Measurements from ENCODE around the gene ST6GALNAC5. TPM values are rescaled to one million over a fixed set of nuclear protein-coding genes. Genes with fewer than 3 reads are reported as not detected.
"Not testable (repeated sequence)": the region's sequence is repeated elsewhere in the genome, so short reads cannot be mapped to it uniquely, and the experiment has no call there.

Gene ST6GALNAC5
- total RNA-seq, result 23.1 TPM
- long read RNA-seq, transcript ST6GALNAC5-202 (5 exons, 3,751 nt), result major isoform, 22 of 41 reads
- long read RNA-seq, partial matches to known transcripts, result 5 of 41 reads
- long read RNA-seq, other reads (novel, unspliced or antisense), result 13 of 41 reads

GRCh38 chr1:76867342-76868130 is at the start of gene ST6GALNAC5:
TSS of gene ST6GALNAC5 (plus strand) at chr1:76867480.
- Histone ChIP-seq H3K27ac (peak within 1 kb of the TSS; percentile 34), H3K4me1 (peaks cover 13% of the 10 kb centered on the region)
- ATAC-seq, result peak; percentile 43

DNA sequence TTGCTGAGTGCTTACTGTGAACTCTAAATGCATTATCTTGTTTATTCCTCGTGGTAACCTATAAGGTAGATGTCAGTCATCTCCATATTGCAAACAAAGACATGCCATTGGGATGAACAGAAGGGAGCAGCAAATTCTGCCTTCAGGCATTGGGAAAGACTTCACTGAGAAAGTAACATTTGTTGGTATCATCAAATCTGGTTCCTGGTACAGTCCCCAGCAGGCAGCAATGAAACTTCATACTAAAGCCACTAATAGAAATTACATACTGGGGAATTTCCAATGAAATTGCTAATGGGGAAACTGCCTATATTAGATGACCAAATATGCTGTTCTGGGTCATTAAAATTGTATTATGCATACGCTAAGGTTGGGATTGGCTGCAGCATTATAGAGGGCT is 47.3 kb upstream of the ST6GALNAC5 start:
- ATAC-seq (no peak), DNase-seq (no peak)
- no peak overlapping the region for H3K27ac ChIP-seq
- H3K4me1 ChIP-seq, result no peaks in the 10 kb centered on the region
- no peaks in the 10 kb centered on the region for H3K27me3 ChIP-seq
- no peak overlapping the region for H3K4me3 ChIP-seq
- intact Hi-C loops (cut with DNase I), result no loop called here
- H3K9me3 ChIP-seq, result no peaks in the 10 kb centered on the region
- TF ChIP-seq, protein P1, sequence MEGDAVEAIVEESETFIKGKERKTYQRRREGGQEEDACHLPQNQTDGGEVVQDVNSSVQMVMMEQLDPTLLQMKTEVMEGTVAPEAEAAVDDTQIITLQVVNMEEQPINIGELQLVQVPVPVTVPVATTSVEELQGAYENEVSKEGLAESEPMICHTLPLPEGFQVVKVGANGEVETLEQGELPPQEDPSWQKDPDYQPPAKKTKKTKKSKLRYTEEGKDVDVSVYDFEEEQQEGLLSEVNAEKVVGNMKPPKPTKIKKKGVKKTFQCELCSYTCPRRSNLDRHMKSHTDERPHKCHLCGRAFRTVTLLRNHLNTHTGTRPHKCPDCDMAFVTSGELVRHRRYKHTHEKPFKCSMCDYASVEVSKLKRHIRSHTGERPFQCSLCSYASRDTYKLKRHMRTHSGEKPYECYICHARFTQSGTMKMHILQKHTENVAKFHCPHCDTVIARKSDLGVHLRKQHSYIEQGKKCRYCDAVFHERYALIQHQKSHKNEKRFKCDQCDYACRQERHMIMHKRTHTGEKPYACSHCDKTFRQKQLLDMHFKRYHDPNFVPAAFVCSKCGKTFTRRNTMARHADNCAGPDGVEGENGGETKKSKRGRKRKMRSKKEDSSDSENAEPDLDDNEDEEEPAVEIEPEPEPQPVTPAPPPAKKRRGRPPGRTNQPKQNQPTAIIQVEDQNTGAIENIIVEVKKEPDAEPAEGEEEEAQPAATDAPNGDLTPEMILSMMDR (IDR thresholded peaks at IDR 0.05), result no peak
- no peaks in the 10 kb centered on the region for H3K36me3 ChIP-seq

More at GRCh38 chr1:76867342-76868130, at the start of gene ST6GALNAC5:
- H3K27me3 ChIP-seq, result peaks cover 30% of the 10 kb centered on the region
- intact Hi-C loops (cut with DNase I), result no loop called here
- peak; percentile 64 for DNase-seq
- peak within 1 kb of the TSS; percentile 52 for H3K4me3 ChIP-seq
- H3K36me3 ChIP-seq, result no peaks in the 10 kb centered on the region
- no peaks in the 10 kb centered on the region for H3K9me3 ChIP-seq
- TF ChIP-seq, protein P1 (IDR thresholded peaks at IDR 0.05), result no peak

DNA sequence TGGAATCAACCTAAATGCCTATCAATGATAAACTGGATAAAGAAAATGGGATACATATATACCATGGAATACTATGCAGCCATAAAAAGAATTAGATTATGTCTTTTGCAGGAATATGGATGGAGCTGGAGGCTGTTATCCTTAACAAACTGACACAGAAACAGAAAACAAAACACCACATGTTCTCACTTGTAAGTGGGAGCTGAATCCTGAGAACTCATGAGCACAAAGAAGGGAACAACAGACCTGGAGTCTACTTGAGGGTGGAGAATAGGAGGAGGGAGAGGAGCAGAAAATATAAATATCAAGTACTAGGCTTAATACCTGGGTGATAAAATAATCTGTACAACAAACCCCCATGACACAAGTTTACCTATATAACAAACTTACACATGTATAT is 44.3 kb upstream of the ST6GALNAC5 start:
- ATAC-seq; H3K4me3 ChIP-seq; H3K36me3 ChIP-seq; H3K27ac ChIP-seq; H3K27me3 ChIP-seq; H3K4me1 ChIP-seq; intact Hi-C loops (cut with DNase I); H3K9me3 ChIP-seq; DNase-seq: not testable (repeated sequence)

DNA sequence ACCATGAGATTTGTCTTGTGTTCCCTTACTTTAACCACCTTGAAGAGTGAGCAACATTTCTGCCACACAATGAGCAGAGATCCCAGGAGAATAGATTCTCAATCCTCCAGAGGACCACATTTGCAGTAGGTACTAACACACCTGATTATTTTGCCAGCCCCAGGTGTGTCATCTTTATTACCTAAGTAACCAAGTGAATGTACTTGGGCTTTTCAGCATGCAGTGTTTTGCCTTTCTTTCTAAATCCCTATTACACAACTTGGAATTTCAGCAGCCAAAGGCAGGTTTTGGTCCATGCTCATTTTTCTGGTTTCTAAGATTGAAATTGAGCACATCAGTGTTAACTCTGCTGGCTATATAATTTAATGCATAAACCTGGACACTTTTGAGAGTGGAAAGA is 43.2 kb upstream of the ST6GALNAC5 start:
- no peaks in the 10 kb centered on the region for H3K9me3 ChIP-seq
- no peaks in the 10 kb centered on the region for H3K36me3 ChIP-seq
- intact Hi-C loops (cut with DNase I), result no loop called here
- TF ChIP-seq, protein P1 (IDR thresholded peaks at IDR 0.05), result no peak
- ATAC-seq, result no peak
- no peaks in the 10 kb centered on the region for H3K27me3 ChIP-seq
- no peak for DNase-seq
- no peak overlapping the region for H3K27ac ChIP-seq
- no peaks in the 10 kb centered on the region for H3K4me1 ChIP-seq
- no peak overlapping the region for H3K4me3 ChIP-seq

- H3K27ac ChIP-seq, result no peak overlapping the region
- ATAC-seq (no peak), DNase-seq (no peak)
- TF ChIP-seq, protein P1 (IDR thresholded peaks at IDR 0.05), result no peak
- no peaks in the 10 kb centered on the region for H3K9me3 ChIP-seq
- no peaks in the 10 kb centered on the region for H3K4me1 ChIP-seq
- no peaks in the 10 kb centered on the region for H3K36me3 ChIP-seq
- H3K27me3 ChIP-seq, result no peaks in the 10 kb centered on the region
- intact Hi-C loops (cut with DNase I), result no loop called here
- H3K4me3 ChIP-seq, result no peak overlapping the region
These were observed 41.0 kb upstream of the ST6GALNAC5 start for GRCh38 chr1:76826072-76826845.

GRCh38 chr1:76827066-76827465 is 40.2 kb upstream of the ST6GALNAC5 start:
- intact Hi-C loops (cut with DNase I), result no loop called here
- no peaks in the 10 kb centered on the region for H3K36me3 ChIP-seq

More at GRCh38 chr1:76827066-76827465, 40.2 kb upstream of the ST6GALNAC5 start:
- Histone ChIP-seq H3K4me1 (no peaks in the 10 kb centered on the region), H3K4me3 (no peak overlapping the region), H3K27me3 (no peaks in the 10 kb centered on the region), H3K9me3 (no peaks in the 10 kb centered on the region), H3K27ac (no peak overlapping the region)
- no peak for ATAC-seq
- no peak for DNase-seq
- TF ChIP-seq, protein P1 (IDR thresholded peaks at IDR 0.05), result no peak
